ENCODE data around the gene CSF3. TPM values are rescaled to one million over a fixed set of nuclear protein-coding genes. Genes with fewer than 3 reads are reported as not detected.

CSF3 gene
- total RNA-seq, 1 donor from 2014 or later, result not detected

DNA sequence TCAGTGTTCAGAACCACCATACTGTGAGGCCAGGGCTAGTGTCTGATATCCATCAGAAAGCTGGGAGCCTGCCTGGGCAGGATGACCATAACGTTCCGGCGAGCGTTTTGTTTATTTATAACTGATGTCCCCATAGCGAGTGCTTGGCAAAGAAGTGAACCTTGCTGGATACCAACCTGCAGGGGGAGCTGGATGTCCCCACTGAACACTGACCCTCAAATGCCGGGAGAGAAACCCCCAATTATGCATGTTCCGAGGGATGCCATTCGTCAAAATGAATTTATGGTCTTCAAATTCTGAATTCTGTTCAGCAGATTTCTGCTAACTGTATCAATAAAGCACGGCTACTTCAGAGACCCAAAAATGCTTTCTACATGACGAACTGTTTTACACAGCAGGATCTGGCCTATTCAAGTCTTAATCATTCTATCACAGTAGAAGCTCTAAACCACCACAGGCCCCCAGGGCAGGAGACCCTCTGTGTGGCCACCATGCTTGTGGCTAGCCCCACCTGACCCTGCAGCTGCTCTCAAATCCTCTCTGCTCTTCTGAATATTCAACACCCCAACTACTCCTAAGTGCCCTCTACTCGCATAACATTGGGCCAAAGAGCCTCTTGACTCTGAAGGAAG lies 23.8 kb downstream of the CSF3 start:
- Histone ChIP-seq H3K27me3 (no peaks in the 10 kb centered on the region), H2AFZ (replicated peaks) (no peak overlapping the region), H3K79me2 (ENCODE audit: low read depth) (no peaks in the 10 kb centered on the region), H3K36me3 (no peaks in the 10 kb centered on the region), H3K9me3 (ENCODE audit: low read depth) (no peaks in the 10 kb centered on the region), H3K9ac (no peak overlapping the region), H3K27ac (no peak overlapping the region), H3K4me1 (no peaks in the 10 kb centered on the region), H3F3A (ENCODE audit: low read depth) (peaks cover 5% of the 10 kb centered on the region), H3K4me3 (no peak overlapping the region), H4K20me1 (ENCODE audit: low read depth) (peaks cover 9% of the 10 kb centered on the region), H3K4me2 (no peak overlapping the region)
- Mint-ChIP-seq H3K9me3 (no peaks in the 10 kb centered on the region), H3K27me3 (ENCODE audit: insufficient read depth, low read depth) (peaks cover 4% of the 10 kb centered on the region), H3K4me1 (peaks cover 14% of the 10 kb centered on the region), H3K4me3 (no peak overlapping the region), H3K27ac (peak overlapping the region; percentile 18), H3K36me3 (peaks cover 8% of the 10 kb centered on the region)
- DNase-seq (ENCODE audit: low spot score), result peak; percentile 67
- TF ChIP-seq EZH2 (IDR thresholded peaks at IDR 0.05), result no peak
- TF ChIP-seq, protein P1, sequence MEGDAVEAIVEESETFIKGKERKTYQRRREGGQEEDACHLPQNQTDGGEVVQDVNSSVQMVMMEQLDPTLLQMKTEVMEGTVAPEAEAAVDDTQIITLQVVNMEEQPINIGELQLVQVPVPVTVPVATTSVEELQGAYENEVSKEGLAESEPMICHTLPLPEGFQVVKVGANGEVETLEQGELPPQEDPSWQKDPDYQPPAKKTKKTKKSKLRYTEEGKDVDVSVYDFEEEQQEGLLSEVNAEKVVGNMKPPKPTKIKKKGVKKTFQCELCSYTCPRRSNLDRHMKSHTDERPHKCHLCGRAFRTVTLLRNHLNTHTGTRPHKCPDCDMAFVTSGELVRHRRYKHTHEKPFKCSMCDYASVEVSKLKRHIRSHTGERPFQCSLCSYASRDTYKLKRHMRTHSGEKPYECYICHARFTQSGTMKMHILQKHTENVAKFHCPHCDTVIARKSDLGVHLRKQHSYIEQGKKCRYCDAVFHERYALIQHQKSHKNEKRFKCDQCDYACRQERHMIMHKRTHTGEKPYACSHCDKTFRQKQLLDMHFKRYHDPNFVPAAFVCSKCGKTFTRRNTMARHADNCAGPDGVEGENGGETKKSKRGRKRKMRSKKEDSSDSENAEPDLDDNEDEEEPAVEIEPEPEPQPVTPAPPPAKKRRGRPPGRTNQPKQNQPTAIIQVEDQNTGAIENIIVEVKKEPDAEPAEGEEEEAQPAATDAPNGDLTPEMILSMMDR (IDR thresholded peaks at IDR 0.05), result peak; percentile 65

DNA sequence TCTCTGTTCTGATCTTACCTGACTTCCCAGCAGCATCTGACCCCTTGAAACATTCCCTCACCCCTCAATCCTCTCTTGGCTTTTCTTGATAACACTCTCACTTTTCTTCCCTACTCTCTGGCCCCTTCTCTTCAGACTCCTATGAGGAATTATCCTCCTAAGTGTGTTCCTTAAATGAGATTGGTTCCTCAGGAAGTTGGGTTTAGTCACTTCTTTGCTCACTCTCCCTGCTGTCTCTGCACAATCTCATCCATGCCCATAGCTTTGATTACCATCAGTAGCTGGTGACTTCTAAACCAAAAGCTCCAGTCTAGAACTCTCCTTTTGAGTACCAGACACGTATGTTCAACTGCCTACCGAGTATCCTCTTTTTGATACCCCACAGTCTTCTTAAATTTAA lies 26.0 kb downstream of the CSF3 start:
- TF ChIP-seq EZH2 (IDR thresholded peaks at IDR 0.05) (no peak), EZH2phosphoT487 (IDR thresholded peaks at IDR 0.05) (no peak)
- TF ChIP-seq, protein P1 (IDR thresholded peaks at IDR 0.05), result no peak
- Histone ChIP-seq H3K4me3 (no peak overlapping the region), H4K20me1 (ENCODE audit: low read depth) (no peaks in the 10 kb centered on the region), H3K4me1 (no peaks in the 10 kb centered on the region), H2AFZ (replicated peaks) (no peak overlapping the region), H3K9ac (no peak overlapping the region), H3K27ac (no peak overlapping the region), H3K36me3 (no peaks in the 10 kb centered on the region), H3K79me2 (ENCODE audit: low read depth) (no peaks in the 10 kb centered on the region), H3K4me2 (no peak overlapping the region), H3K27me3 (no peaks in the 10 kb centered on the region), H3K9me3 (ENCODE audit: low read depth) (no peaks in the 10 kb centered on the region), H3F3A (ENCODE audit: low read depth) (peaks cover 5% of the 10 kb centered on the region)
- Mint-ChIP-seq H3K4me3 (no peak overlapping the region), H3K27ac (no peak overlapping the region), H3K27me3 (ENCODE audit: insufficient read depth, low read depth) (peaks cover 6% of the 10 kb centered on the region), H3K9me3 (no peaks in the 10 kb centered on the region), H3K4me1 (peaks cover 10% of the 10 kb centered on the region), H3K36me3 (peaks cover 2% of the 10 kb centered on the region)
- no peak for DNase-seq (ENCODE audit: low spot score)

DNA sequence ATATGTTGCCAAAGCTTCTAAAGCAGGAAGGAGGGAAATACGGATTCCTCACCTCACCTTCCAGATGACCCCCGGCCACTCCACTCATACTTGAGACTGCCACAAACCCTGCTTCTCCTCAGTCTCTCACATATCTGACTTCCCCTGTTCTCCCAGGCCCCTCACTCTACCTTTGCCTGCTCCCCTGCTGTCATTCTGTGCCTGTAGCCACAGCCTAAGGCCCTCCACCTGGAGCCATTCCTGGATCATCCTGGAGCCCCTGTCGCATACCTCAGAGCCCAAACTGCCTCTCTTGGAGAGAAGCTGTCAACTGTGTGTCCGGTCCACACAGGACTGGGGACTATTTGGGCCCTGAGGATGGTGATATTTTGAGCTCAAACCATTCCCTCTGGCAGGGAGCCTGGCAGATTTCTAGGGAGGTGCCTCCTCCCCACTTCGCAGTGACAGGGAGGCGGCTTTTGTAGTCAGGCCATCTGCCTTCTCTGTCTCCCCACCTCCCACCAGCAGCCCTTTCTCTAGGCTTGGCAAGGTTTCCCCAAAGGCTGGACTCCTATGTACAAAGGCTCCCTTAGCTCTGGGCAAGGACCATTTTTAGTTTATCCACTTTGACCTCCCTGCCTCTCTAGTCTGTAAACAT lies 41.3 kb downstream of the CSF3 start:
- DNase-seq (ENCODE audit: low spot score), result no peak
- peaks cover 14% of the 10 kb centered on the region for H3K79me2 ChIP-seq (ENCODE audit: low read depth)
- peaks cover 12% of the 10 kb centered on the region for H3K4me1 ChIP-seq
- peaks cover 2% of the 10 kb centered on the region for H3K27me3 ChIP-seq
- no peak overlapping the region for H3K4me3 ChIP-seq
- H4K20me1 ChIP-seq (ENCODE audit: low read depth), result no peaks in the 10 kb centered on the region
- Mint-ChIP-seq H3K4me3 (no peak overlapping the region), H3K36me3 (no peaks in the 10 kb centered on the region), H3K9me3 (no peaks in the 10 kb centered on the region), H3K4me1 (peaks cover 26% of the 10 kb centered on the region), H3K27ac (peak overlapping the region; percentile 22), H3K27me3 (ENCODE audit: insufficient read depth, low read depth) (peaks cover 19% of the 10 kb centered on the region)
- no peak overlapping the region for H3K9ac ChIP-seq
- H3K27ac ChIP-seq, result no peak overlapping the region
- no peaks in the 10 kb centered on the region for H3F3A ChIP-seq (ENCODE audit: low read depth)
- no peak overlapping the region for H3K4me2 ChIP-seq
- no peaks in the 10 kb centered on the region for H3K36me3 ChIP-seq
- TF ChIP-seq EZH2 (IDR thresholded peaks at IDR 0.05) (no peak), EZH2phosphoT487 (IDR thresholded peaks at IDR 0.05) (no peak)
- TF ChIP-seq, protein P1 (IDR thresholded peaks at IDR 0.05), result no peak
- no peak overlapping the region for H2AFZ ChIP-seq (replicated peaks)
- H3K9me3 ChIP-seq (ENCODE audit: low read depth), result no peaks in the 10 kb centered on the region

All from neural progenitor cell (in vitro differentiated cells).